HEK293 (cell line): ENCODE measurements around the gene RHOJ.

Source experiments
- CTCF ChIP-seq: fragments of 450-650 bp; formaldehyde crosslinking; IDR thresholded peaks from 2 replicates; pipeline ENCODE4 v1.5.1; 2016; ENCODE audit warnings: missing biosample characterization, missing genetic modification characterization
- GLI2 ChIP-seq: fragments of 450-650 bp; formaldehyde crosslinking; IDR thresholded peaks from 2 replicates; pipeline ENCODE4; 2017; ENCODE audit warnings: missing biosample characterization, missing genetic modification characterization, low read depth, borderline replicate concordance
- HIC1 ChIP-seq: fragments of 450-650 bp; formaldehyde crosslinking; IDR thresholded peaks from 2 replicates; pipeline ENCODE4 v1.5.1; 2016; ENCODE audit warnings: missing biosample characterization, missing genetic modification characterization
- PRDM4 ChIP-seq: fragments of 450-650 bp; formaldehyde crosslinking; IDR thresholded peaks from 2 replicates; pipeline ENCODE4 v1.5.1; 2017; ENCODE audit warnings: missing biosample characterization, missing genetic modification characterization
- SCRT2 ChIP-seq: fragments of 450-650 bp; formaldehyde crosslinking; IDR thresholded peaks from 2 replicates; pipeline ENCODE4 v1.5.1; 2016; ENCODE audit warnings: missing biosample characterization, missing genetic modification characterization
- ZBTB44 ChIP-seq: fragments of 450-650 bp; IDR thresholded peaks from 2 replicates; pipeline ENCODE4 v1.5.1; 2018; ENCODE audit warnings: missing biosample characterization, mild to moderate bottlenecking, missing genetic modification characterization
- ZNF140 ChIP-seq: fragments of 450-650 bp; formaldehyde crosslinking; IDR thresholded peaks from 2 replicates; pipeline ENCODE4 v1.5.1; 2016; ENCODE audit warnings: missing biosample characterization, missing genetic modification characterization
- ZNF23 ChIP-seq: fragments of 450-650 bp; formaldehyde crosslinking; IDR thresholded peaks from 2 replicates; pipeline ENCODE4 v1.5.1; 2016; ENCODE audit warnings: missing biosample characterization, missing genetic modification characterization, borderline replicate concordance
- ZNF274 ChIP-seq, 2 experiments: fragments of 200-500 bp in 1 of 2; fragments of 450-650 bp in 1 of 2; sonication (Bioruptor generic) in 1 of 2; formaldehyde crosslinking in 1 of 2; IDR thresholded peaks; 2 replicates each; pipeline versions ENCODE4 v1.5.1 to v1.6.1; 2014 to 2016; ENCODE audit warnings: borderline replicate concordance in 1 of 2, inconsistent platforms in 1 of 2, low read length in 1 of 2, missing biosample characterization in 1 of 2, missing genetic modification characterization in 1 of 2

- TF ChIP-seq CTCF (no peak), PRDM4 (tag by site-specific recombination) (no peak), GLI2 (no peak), ZNF23 (tag by site-specific recombination) (no peak), ZNF140 (tag by site-specific recombination) (no peak), HIC1 (tag by site-specific recombination) (no peak), ZNF274 (IDR thresholded peaks at IDR 0.05; ENCODE audit: low read length) (no peak), ZNF274 (tag by site-specific recombination; IDR thresholded peaks at IDR 0.05; ENCODE audit: borderline replicate concordance) (no peak), ZBTB44 (tag by site-specific recombination) (no peak), SCRT2 (tag by site-specific recombination) (no peak)
Observed at GRCh38 chr14:63205866-63206265, 1.6 kb downstream of the RHOJ start.
